ENCODE measurements around the gene COMMD7. TPM values are rescaled to one million over a fixed set of nuclear protein-coding genes. Genes with fewer than 3 reads are reported as not detected.
"Not testable (repeated sequence)": the region's sequence is repeated elsewhere in the genome, so short reads cannot be mapped to it uniquely, and the experiment has no call there.

Gene COMMD7
- total RNA-seq, 1 experiment from 2014 or later = 23.5 TPM

DNA sequence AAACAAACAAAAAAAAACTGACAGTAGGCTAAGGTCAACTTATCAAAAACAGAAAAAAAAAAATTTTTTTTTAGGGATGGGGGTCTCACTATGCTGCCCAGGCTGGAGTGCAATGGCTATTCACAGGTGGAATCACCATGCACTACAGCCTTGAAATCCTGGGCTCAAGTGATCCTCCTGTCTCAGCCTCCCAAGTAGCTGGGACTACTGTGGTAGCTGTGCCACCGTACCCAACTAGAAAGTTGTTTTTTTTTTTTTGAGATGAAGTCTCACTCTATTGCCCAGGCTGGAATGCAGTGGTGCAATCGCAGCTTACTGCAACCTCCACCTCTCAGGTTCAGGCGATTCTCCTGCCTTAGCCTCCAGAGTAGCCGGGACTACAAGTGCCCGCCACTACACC is 2.1 kb downstream of the COMMD7 start:
- intact Hi-C loops (cut with micrococcal nuclease; ENCODE audit: unreplicated experiment) = no loop called here
- ChIA-PET CTCF (interaction anchor here (0.5 to 0.7 kb wide), 2 partner anchors 53 to 82 kb away, joined by 3 read pairs; no protein-coding TSS in a partner anchor), POLR2A (ENCODE audit: low non-redundant PET) (interaction anchor here (0.6 kb wide), 1 partner anchor 606 kb away, joined by 4 read pairs; no protein-coding TSS in a partner anchor)
- no peak overlapping the region for H3K4me3 ChIP-seq (ENCODE audit: low read depth, low read length, poor library complexity, severe bottlenecking)
- DNase-seq (ENCODE audit: low spot score) = no peak
- H3K36me3 ChIP-seq (ENCODE audit: insufficient read depth, low read length, poor library complexity, severe bottlenecking) = no peaks in the 10 kb centered on the region
- peaks cover 5% of the 10 kb centered on the region for H3K4me1 ChIP-seq (ENCODE audit: insufficient read depth, low read length, poor library complexity, severe bottlenecking)
- no peak overlapping the region for H3K27ac ChIP-seq (ENCODE audit: low read depth, low read length, poor library complexity, severe bottlenecking)
- no peaks in the 10 kb centered on the region for H3K9me3 ChIP-seq (ENCODE audit: low read depth, low read length, poor library complexity, severe bottlenecking)
- no peaks in the 10 kb centered on the region for H3K27me3 ChIP-seq (replicated peaks; ENCODE audit: insufficient read depth, low read depth, low read length, poor library complexity)
- no TSS peak for BruUV-seq (replicated peaks)
- TF ChIP-seq EZH2 (IDR thresholded peaks at IDR 0.05; ENCODE audit: borderline replicate concordance, low read depth, low read length, poor library complexity, severe bottlenecking) = no peak

- H3K27me3 ChIP-seq (replicated peaks; ENCODE audit: insufficient read depth, low read depth, low read length, poor library complexity) = no peaks in the 10 kb centered on the region
- intact Hi-C loops (cut with micrococcal nuclease; ENCODE audit: unreplicated experiment) = no loop called here
- CTCF ChIA-PET = no interaction called here
- no peak overlapping the region for H3K27ac ChIP-seq (ENCODE audit: low read depth, low read length, poor library complexity, severe bottlenecking)
- BruUV-seq (replicated peaks) = no TSS peak
- DNase-seq (ENCODE audit: low spot score) = no peak
- no peaks in the 10 kb centered on the region for H3K36me3 ChIP-seq (ENCODE audit: insufficient read depth, low read length, poor library complexity, severe bottlenecking)
- POLR2A ChIA-PET (ENCODE audit: low non-redundant PET) = interaction anchor here (0.6 kb wide), 1 partner anchor 90 kb away, joined by 11 read pairs; no protein-coding TSS in a partner anchor
- no peak overlapping the region for H3K4me3 ChIP-seq (ENCODE audit: low read depth, low read length, poor library complexity, severe bottlenecking)
- no peaks in the 10 kb centered on the region for H3K4me1 ChIP-seq (ENCODE audit: insufficient read depth, low read length, poor library complexity, severe bottlenecking)
- H3K9me3 ChIP-seq (ENCODE audit: low read depth, low read length, poor library complexity, severe bottlenecking) = no peaks in the 10 kb centered on the region
- TF ChIP-seq EZH2 (IDR thresholded peaks at IDR 0.05; ENCODE audit: borderline replicate concordance, low read depth, low read length, poor library complexity, severe bottlenecking) = no peak
- TF ChIP-seq CTCF (conservative IDR thresholded peaks at IDR 0.05; ENCODE audit: low read depth, low read length) = no peak
Observed at GRCh38 chr20:32737371-32738223, 5.7 kb downstream of the COMMD7 start.

DNA sequence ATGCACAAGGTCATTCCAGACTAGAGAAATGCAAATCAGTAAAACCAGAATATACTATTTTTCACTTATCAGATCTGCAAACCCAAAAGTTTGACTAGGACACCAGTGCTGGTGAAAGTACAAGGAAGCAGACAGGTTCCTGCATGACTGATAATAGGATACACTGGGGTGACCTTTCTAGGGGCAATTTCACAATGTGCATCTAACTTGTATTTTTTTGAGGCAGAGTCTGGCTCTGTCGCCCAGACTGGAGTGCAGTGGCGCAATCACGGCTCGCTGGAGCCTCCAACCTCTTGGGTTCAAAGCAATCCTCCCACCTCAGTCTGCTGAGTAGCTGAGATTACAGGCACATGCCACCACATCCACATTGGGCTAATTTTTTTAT is 11.4 kb downstream of the COMMD7 start:
- Histone ChIP-seq H3K27me3 (replicated peaks; ENCODE audit: insufficient read depth, low read depth, low read length, poor library complexity) (no peaks in the 10 kb centered on the region), H3K4me1 (ENCODE audit: insufficient read depth, low read length, poor library complexity, severe bottlenecking) (no peaks in the 10 kb centered on the region), H3K9me3 (ENCODE audit: low read depth, low read length, poor library complexity, severe bottlenecking) (no peaks in the 10 kb centered on the region), H3K27ac (ENCODE audit: low read depth, low read length, poor library complexity, severe bottlenecking) (no peak overlapping the region), H3K4me3 (ENCODE audit: low read depth, low read length, poor library complexity, severe bottlenecking) (no peak overlapping the region), H3K36me3 (ENCODE audit: insufficient read depth, low read length, poor library complexity, severe bottlenecking) (no peaks in the 10 kb centered on the region)
- CTCF ChIA-PET = no interaction called here
- POLR2A ChIA-PET (ENCODE audit: low non-redundant PET) = no interaction called here
- no TSS peak for BruUV-seq (replicated peaks)
- TF ChIP-seq CTCF (conservative IDR thresholded peaks at IDR 0.05; ENCODE audit: low read depth, low read length) (no peak), EZH2 (IDR thresholded peaks at IDR 0.05; ENCODE audit: borderline replicate concordance, low read depth, low read length, poor library complexity, severe bottlenecking) (no peak)
- DNase-seq (ENCODE audit: low spot score) = no peak
- intact Hi-C loops (cut with micrococcal nuclease; ENCODE audit: unreplicated experiment) = no loop called here

DNA sequence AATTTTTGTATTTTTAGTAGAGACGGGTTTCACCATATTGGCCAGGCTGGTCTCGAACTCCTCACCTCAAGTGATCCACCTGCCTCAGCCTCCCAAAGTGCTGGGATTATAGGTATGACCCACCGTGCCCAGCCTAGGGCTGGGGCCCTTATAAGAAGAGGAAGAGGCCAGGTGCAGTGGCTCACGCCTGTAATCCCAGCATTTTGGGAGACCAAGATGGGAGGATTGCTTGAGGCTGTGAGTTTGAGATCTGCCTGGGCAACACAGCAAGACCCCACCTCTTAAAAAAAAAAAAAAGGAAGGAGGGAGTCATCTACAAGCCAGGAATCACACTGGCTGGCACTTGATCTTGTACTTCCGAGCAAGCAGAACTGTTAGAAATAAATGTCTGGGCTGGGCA is 13.9 kb downstream of the COMMD7 start:
- H3K27ac ChIP-seq (ENCODE audit: low read depth, low read length, poor library complexity, severe bottlenecking); H3K36me3 ChIP-seq (ENCODE audit: insufficient read depth, low read length, poor library complexity, severe bottlenecking); POLR2A ChIA-PET (ENCODE audit: low non-redundant PET); CTCF ChIA-PET; intact Hi-C loops (cut with micrococcal nuclease; ENCODE audit: unreplicated experiment); BruUV-seq (replicated peaks); DNase-seq (ENCODE audit: low spot score); H3K27me3 ChIP-seq (replicated peaks; ENCODE audit: insufficient read depth, low read depth, low read length, poor library complexity); H3K4me1 ChIP-seq (ENCODE audit: insufficient read depth, low read length, poor library complexity, severe bottlenecking); H3K4me3 ChIP-seq (ENCODE audit: low read depth, low read length, poor library complexity, severe bottlenecking); H3K9me3 ChIP-seq (ENCODE audit: low read depth, low read length, poor library complexity, severe bottlenecking): not testable (repeated sequence)

- intact Hi-C loops (cut with micrococcal nuclease; ENCODE audit: unreplicated experiment); CTCF ChIA-PET; H3K27ac ChIP-seq (ENCODE audit: low read depth, low read length, poor library complexity, severe bottlenecking): not testable (repeated sequence)
Observed at GRCh38 chr20:32728435-32728834, 14.8 kb downstream of the COMMD7 start.

More at GRCh38 chr20:32728435-32728834, 14.8 kb downstream of the COMMD7 start:
- H3K27me3 ChIP-seq (replicated peaks; ENCODE audit: insufficient read depth, low read depth, low read length, poor library complexity); H3K4me3 ChIP-seq (ENCODE audit: low read depth, low read length, poor library complexity, severe bottlenecking); H3K4me1 ChIP-seq (ENCODE audit: insufficient read depth, low read length, poor library complexity, severe bottlenecking); H3K9me3 ChIP-seq (ENCODE audit: low read depth, low read length, poor library complexity, severe bottlenecking); DNase-seq (ENCODE audit: low spot score); H3K36me3 ChIP-seq (ENCODE audit: insufficient read depth, low read length, poor library complexity, severe bottlenecking); POLR2A ChIA-PET (ENCODE audit: low non-redundant PET); BruUV-seq (replicated peaks): not testable (repeated sequence)
